CD14-positive monocyte (primary cell): ENCODE measurements around the gene MOXD1. TPM values are rescaled to one million over a fixed set of nuclear protein-coding genes. Genes with fewer than 3 reads are reported as not detected.

Source experiments
- DNase-seq, 3 donors: peaks; one replicate each; pipeline ENCODE4 v3.0.0-alpha.2; 2011 to 2022
- H2AFZ ChIP-seq: 2 replicates; pipeline ENCODE4 v1.6.0; 2012; ENCODE audit warnings: mild to moderate bottlenecking, low read depth, low read length, inconsistent platforms; ENCODE audit not compliant: insufficient read depth, poor library complexity, severe bottlenecking
- H3K27ac ChIP-seq, 2 donors: 1 replicate in 1 of 2; 2 replicates in 1 of 2; pipeline ENCODE4 v1.5.1; 2012 to 2013; ENCODE audit warnings: low read length in 2 of 2, control low read depth in 1 of 2, inconsistent platforms in 1 of 2, low read depth in 1 of 2, mild to moderate bottlenecking in 1 of 2
- H3K27me3 ChIP-seq, 2 donors: one replicate each; pipeline versions ENCODE4 v1.6.0 to v1.6.1; 2011 to 2013; ENCODE audit warnings: low read length in 2 of 2; ENCODE audit not compliant: control insufficient read depth in 2 of 2, insufficient read depth in 2 of 2
- H3K36me3 ChIP-seq, 2 donors: replicated peaks in 1 of 2; 1 replicate in 1 of 2; 2 replicates in 1 of 2; pipeline versions ENCODE4 v1.5.1 to v1.6.1; 2012 to 2013; ENCODE audit warnings: low read length in 2 of 2, control low read depth in 1 of 2, inconsistent platforms in 1 of 2, mild to moderate bottlenecking in 1 of 2; ENCODE audit not compliant: insufficient read depth in 2 of 2, control insufficient read depth in 1 of 2
- H3K4me1 ChIP-seq, 2 donors: 1 replicate in 1 of 2; 2 replicates in 1 of 2; pipeline versions ENCODE4 v1.5.1 to v1.6.1; 2012 to 2013; ENCODE audit warnings: low read length in 2 of 2, control low read depth in 1 of 2, inconsistent platforms in 1 of 2, mild to moderate bottlenecking in 1 of 2, moderate library complexity in 1 of 2; ENCODE audit not compliant: insufficient read depth in 2 of 2, control insufficient read depth in 1 of 2
- H3K4me2 ChIP-seq: replicated peaks from 2 replicates; pipeline ENCODE3; 2012; ENCODE audit warnings: low read length, moderate library complexity, mild to moderate bottlenecking; ENCODE audit not compliant: poor library complexity, severe bottlenecking; ENCODE audit errors: extremely low read depth
- H3K4me3 ChIP-seq, 3 experiments: fragments of 200-600 bp in 1 of 3; sonication (generic) in 1 of 3; replicated peaks in 1 of 3; 1 replicate in 2 of 3; 2 replicates in 1 of 3; pipeline ENCODE4 v1.5.1; 2011 to 2013; ENCODE audit warnings: low read length in 3 of 3, mild to moderate bottlenecking in 3 of 3, control low read depth in 2 of 3, low read depth in 2 of 3, inconsistent platforms in 1 of 3, moderate library complexity in 1 of 3
- H3K79me2 ChIP-seq: 2 replicates; pipeline ENCODE4 v1.6.0; 2012; ENCODE audit warnings: mild to moderate bottlenecking, control low read depth, inconsistent platforms, low read length, moderate library complexity; ENCODE audit not compliant: insufficient read depth
- H3K9ac ChIP-seq: 2 replicates; pipeline ENCODE4 v1.6.0; 2017; ENCODE audit warnings: low read length, mild to moderate bottlenecking; ENCODE audit not compliant: insufficient read depth, poor library complexity, severe bottlenecking
- H3K9me3 ChIP-seq, 2 donors: replicated peaks in 1 of 2; 1 replicate in 1 of 2; 2 replicates in 1 of 2; pipeline versions ENCODE4 v1.5.1 to v1.6.1; 2012 to 2013; ENCODE audit warnings: low read length in 2 of 2, control low read depth in 1 of 2; ENCODE audit not compliant: control insufficient read depth in 1 of 2, insufficient read depth in 1 of 2
- H4K20me1 ChIP-seq: 2 replicates; pipeline ENCODE4 v1.6.0; 2012; ENCODE audit warnings: mild to moderate bottlenecking, low read length, control low read depth, moderate library complexity; ENCODE audit not compliant: insufficient read depth
- H3K27ac Mint-ChIP-seq, 7 donors: one replicate each; pipeline ENCODE4 v1.8.0; 2020; ENCODE audit warnings: mild to moderate bottlenecking in 7 of 7, mixed read lengths in 7 of 7, moderate library complexity in 6 of 7, inconsistent platforms in 2 of 7
- H3K27me3 Mint-ChIP-seq, 3 donors: one replicate each; pipeline ENCODE4 v1.8.0; 2021 to 2022; ENCODE audit warnings: low read depth in 3 of 3, mild to moderate bottlenecking in 3 of 3, mixed read lengths in 3 of 3, moderate library complexity in 3 of 3, inconsistent platforms in 1 of 3
- H3K36me3 Mint-ChIP-seq, 2 donors: one replicate each; pipeline ENCODE4 v1.8.0; 2020; ENCODE audit warnings: mixed read lengths in 2 of 2, inconsistent platforms in 1 of 2, mild to moderate bottlenecking in 1 of 2
- H3K4me1 Mint-ChIP-seq: one replicate; pipeline ENCODE4 v1.8.0; 2020; ENCODE audit warnings: mild to moderate bottlenecking, mixed read lengths
- H3K4me3 Mint-ChIP-seq, 2 donors: one replicate each; pipeline ENCODE4 v1.8.0; 2020; ENCODE audit warnings: mild to moderate bottlenecking in 2 of 2, mixed read lengths in 2 of 2, moderate library complexity in 1 of 2
- H3K9me3 Mint-ChIP-seq, 7 donors: one replicate each; pipeline ENCODE4 v1.8.0; 2020 to 2022; ENCODE audit warnings: mixed read lengths in 7 of 7, mild to moderate bottlenecking in 6 of 7, moderate library complexity in 6 of 7, inconsistent platforms in 2 of 7
- CTCF ChIP-seq: fragments of 200-600 bp; IDR thresholded peaks from one replicate; pipeline ENCODE4 v1.8.0; 2022; ENCODE audit warnings: antibody characterized with exemption, mild to moderate bottlenecking
- WGBS: methylation state at CpG from one replicate; pipeline ENCODE4 v1.1.5; 2013; ENCODE audit warnings: missing lambda C conversion rate; ENCODE audit not compliant: insufficient coverage; 5-methylcytosine and 5-hydroxymethylcytosine counted together
- intact Hi-C, 2 donors: fragments of 100-400 bp; cut with micrococcal nuclease; formaldehyde crosslinking; loops; one replicate each; pipeline versions ENCODE4 v1.15.0 to v1.15.1; 2023
- polyA plus RNA-seq, 3 donors: library from polyadenylated mRNA; depleted of rRNA in 1 of 3; unstranded in 2 of 3; stranded (reverse) in 1 of 3; fragments of 300-500 nt in 2 of 3; fragments of >200 nt in 1 of 3; fragmentation: Illumina TruSeq in 2 of 3; gene quantifications; 1 replicate in 2 of 3; 2 replicates in 1 of 3; pipeline ENCODE4 v1.2.3, GENCODE V29; 2012 to 2021

MOXD1 gene
- polyA plus RNA-seq, 3 donors = not detected

DNA sequence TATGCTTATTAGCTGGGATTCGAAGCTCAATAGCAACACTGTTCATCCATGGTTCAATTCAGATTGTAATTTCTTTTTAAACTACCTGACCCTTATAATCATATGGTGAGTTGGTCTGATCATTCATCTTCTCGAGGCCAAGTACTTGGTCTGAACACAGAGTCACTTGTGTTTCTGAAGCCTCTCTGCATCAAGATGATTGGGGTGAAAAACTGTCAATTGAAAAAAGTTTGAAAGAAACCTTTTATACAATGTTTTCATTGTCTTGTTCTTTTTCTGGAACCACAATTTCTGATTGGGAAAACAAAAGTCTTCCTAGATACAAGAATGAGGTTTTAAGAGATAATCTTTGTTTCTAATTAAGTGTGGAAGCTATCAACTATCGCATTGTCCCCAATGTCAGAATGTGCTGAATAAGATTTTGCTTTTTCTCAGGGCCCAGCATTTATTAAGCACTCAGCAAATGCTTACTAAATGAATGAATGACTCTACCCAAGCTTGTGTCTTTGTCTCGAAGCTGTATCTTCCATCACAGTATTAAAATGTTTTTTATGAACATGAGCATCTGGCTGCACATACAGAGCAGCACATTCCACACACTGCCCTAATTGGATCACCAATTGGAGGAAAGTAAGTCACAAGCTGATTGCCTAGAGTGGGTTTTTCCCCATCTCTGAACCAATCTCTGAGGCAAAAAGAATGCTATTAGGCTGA, 45.0 kb upstream of the MOXD1 start:
- no peak overlapping the region for H2AFZ ChIP-seq

More for the DNA sequence above, 45.0 kb upstream of the MOXD1 start:
- peaks cover 0 to 2% (median 0%) of the 10 kb centered on the region in 3 donors for H3K27me3 Mint-ChIP-seq
- H3K9ac ChIP-seq = no peak overlapping the region
- H3K4me2 ChIP-seq = no peak overlapping the region
- peaks cover 4% of the 10 kb centered on the region for H4K20me1 ChIP-seq
- no peaks in the 10 kb centered on the region for H3K4me1 ChIP-seq
- no peaks in the 10 kb centered on the region for H3K79me2 ChIP-seq
- peaks cover 2% of the 10 kb centered on the region for H3K4me1 Mint-ChIP-seq
- H3K27ac Mint-ChIP-seq = no peak overlapping the region
- H3K4me3 Mint-ChIP-seq = no peak overlapping the region
- intact Hi-C loops = no loop called here
- DNase-seq = no peak
- peaks cover 7 to 14% of the 10 kb centered on the region in 2 donors for H3K9me3 ChIP-seq
- no peak for TF ChIP-seq CTCF
- no CpG with 5 or more reads among the region's 4 CpGs for WGBS
- peaks cover 22 to 28% of the 10 kb centered on the region in 2 donors for H3K36me3 Mint-ChIP-seq
- no peak overlapping the region for H3K27ac ChIP-seq
- peaks cover 10 to 34% of the 10 kb centered on the region in 2 donors for H3K36me3 ChIP-seq
- H3K27me3 ChIP-seq = no peaks in the 10 kb centered on the region
- H3K4me3 ChIP-seq = no peak overlapping the region
- peaks cover 2 to 16% (median 12%) of the 10 kb centered on the region in 7 donors for H3K9me3 Mint-ChIP-seq
